HG03439 (cell line): ENCODE data around the gene PRDM2.

ENCODE experiments used
- ATAC-seq: cut with Tn5 transposase; IDR thresholded peaks from one replicate; pipeline ENCODE4 v1.9.1; 2021; ENCODE audit warnings: mild to moderate bottlenecking, moderate library complexity; ENCODE audit not compliant: unreplicated experiment

The PRDM2 gene

DNA sequence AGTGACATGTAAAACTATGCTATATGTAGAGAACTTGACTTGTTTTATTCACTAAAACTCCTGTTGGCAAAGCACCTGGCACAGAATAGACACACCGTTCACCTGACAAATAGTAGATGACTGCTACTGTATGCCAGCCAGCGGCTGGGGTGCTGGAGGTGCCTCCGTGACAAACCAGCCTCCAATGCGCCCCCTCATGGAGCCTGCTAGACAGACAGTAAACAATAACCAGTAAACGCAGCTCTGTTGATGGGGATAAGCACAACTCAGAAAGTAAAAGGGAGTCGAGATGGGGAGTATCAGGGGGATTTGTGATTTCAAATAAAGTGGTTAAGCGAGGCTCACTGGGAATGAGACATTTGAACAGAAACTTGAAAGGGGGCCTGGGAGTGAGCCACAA, 107.2 kb downstream of the PRDM2 start:
- ATAC-seq: no peak

DNA sequence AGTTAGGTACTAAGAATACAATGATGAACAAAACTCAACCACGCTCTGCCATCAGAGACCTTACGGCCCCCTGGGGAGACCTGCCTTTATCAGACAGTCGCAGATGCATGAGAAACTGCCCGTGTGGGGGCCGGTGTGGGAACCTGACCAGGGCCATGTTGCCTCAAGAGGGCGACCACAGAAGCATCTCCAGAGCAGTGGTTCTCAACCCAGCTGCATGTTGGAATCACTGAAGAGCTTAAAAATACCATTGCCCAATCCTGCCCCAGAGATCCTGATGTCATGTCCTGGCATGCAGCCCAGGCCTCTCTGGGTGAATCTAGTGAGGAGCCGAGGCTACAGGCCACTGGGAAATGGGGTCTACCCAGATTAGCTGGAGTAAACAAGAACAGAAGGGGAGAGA, 108.7 kb downstream of the PRDM2 start:
- no peak for ATAC-seq

DNA sequence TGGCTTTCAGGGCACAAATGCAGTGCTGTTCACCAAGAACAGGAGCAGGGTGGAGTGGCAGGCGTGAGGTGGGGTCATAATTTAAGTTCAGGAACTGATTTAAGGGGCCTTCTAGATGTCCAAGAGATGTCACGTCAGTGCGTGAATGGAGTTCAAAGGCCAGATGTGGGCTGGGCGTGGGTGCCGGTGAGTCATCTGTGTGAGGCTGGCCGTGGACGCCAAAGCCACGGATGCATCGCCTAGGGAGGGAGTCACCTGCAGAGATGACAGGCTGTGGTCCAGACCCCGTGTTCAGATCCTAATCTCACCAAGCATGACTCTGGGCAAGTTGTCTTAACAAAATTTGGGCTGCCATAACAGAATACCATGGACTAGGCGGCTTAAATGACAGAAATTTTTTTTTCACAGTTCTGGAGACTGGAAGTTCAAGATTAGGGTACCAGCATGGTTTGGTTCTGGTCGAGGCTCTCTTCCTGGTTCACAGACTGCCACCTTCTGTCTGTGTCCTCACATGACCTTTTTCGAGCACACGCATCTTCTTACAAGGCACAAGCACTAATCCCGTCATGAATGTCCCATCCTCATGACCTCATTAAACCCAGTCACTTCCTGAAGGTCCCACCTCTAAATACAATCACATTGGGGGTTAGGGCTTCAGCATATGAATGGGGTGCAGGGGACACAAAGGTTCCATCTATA, 109.6 kb downstream of the PRDM2 start:
- ATAC-seq: no peak

DNA sequence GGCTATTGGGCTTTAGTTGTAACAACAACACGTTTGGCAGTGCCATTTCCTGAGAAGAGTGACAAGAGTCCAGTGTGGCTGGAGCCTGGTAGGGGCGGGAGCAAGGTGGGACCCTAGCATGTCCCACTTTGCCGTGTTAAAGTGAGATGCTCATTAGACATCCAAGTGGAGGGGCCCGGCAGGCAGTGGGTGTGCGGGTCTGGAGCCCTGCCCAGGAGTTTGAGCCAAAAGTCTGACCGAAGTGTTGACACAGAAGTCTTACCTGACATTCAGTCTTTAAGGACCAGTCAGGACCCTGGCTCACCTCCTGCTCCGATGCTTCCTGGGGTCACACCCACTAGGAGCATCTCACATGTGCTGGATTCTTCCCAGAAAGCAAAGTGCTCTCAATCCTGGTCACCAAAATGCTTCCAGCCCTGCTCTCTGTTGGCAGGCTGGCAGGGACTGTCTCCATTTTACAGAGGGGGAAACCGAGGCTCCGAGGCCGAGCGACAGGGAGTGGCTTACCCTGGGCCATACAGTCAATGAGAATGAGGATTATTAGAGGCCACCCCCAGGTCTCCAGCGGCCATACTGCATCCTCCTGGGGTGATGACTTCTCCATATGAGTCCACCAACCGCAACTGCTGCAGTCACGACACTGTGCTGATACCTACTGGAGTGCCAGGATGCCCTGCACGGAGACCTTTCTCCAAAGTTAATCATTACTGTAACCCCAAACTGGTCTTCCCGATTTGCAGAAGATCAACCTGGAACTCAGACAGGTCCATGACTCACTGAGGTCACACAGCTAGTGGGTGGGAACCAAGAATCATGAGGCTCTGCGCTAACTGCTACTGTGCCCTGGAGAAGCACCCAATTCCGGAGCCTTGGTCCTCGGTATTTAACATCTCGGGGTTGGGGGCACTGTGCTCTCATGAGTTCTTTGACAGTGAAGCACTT, 112.7 kb downstream of the PRDM2 start:
- no peak for ATAC-seq

DNA sequence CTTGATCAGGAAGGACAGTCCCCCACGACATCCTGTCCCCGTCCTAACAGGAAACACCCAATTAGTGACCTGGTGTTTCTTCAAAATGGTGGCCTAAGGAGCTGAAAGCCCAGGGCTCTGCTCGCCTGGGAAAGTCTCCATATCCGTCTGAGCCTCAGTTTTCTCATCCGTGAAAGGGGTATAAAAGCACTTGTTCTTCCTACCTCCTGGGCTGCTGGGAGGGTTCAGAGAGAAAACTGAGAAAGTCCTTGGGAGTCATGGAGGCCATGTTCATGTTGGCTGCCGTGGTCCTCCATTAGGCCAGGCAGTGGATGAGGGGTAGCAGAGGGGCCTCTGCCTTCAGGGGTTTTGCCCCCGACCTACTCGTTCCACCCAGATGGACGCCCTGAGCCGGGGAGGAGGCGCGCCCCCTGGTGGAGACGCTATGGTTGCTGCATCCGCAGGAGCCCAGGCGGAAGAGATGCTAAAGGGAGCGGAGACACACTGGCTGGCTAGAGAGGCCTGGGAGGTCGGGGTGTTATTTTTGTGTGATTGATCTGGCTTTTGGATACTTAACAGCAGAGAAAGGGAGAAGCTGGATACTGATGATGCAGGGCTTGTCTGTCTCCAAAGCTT, 113.5 kb downstream of the PRDM2 start:
- no peak for ATAC-seq

DNA sequence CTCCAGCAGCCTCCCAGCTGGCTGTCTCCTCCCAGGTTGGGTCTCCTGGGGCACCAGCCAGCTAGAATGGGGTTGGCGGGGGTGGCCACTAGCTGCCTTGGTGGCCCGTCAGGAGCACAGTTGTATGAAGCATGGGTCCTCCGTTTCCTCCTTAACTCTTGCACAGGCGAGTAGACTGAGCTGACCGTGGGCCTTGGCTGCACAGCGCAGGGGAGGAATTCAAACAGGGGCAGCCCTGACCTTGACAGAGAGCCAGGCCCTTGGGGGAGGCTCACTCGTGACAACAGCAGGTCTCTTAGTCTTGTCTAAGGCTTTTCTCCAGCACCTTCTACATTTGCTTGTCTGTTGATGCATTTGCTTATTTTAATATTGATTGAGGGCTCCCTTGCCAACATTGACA, 114.1 kb downstream of the PRDM2 start:
- ATAC-seq: no peak

GRCh38 chr1:13816016-13816760, 116.2 kb downstream of the PRDM2 start:
- ATAC-seq: no peak

GRCh38 chr1:13817906-13818305, 117.9 kb downstream of the PRDM2 start:
- ATAC-seq: no peak

DNA sequence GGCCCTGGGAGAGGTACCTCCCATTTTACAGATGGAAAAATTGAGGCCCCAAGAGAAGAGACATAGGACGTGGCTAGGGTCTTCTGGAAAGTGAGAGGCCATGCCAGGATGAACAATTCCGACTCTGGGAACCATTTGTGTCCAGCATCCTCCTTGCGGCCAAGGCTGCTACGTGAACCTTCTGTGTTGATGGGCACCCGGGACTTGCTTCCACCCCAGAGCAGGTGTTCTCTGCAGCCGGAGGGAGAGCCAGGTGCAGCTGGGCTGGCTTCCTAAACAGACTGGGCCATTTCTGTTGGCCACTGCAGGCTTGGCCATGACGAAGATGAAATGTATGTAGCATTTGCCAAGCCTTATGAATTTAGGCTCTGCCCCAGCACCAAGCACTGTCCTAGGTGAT, 118.9 kb downstream of the PRDM2 start:
- no peak for ATAC-seq

- ATAC-seq: no peak
Measured at GRCh38 chr1:13819642-13820041, 119.7 kb downstream of the PRDM2 start.

GRCh38 chr1:13820055-13820454, 120.1 kb downstream of the PRDM2 start:
- no peak for ATAC-seq

GRCh38 chr1:13820456-13820855, 120.5 kb downstream of the PRDM2 start:
- ATAC-seq: no peak

- no peak for ATAC-seq
Measured at GRCh38 chr1:13823126-13823880, 123.3 kb downstream of the PRDM2 start.

GRCh38 chr1:13823936-13824335, 123.9 kb downstream of the PRDM2 start:
- ATAC-seq: no peak

- ATAC-seq: no peak
Measured at GRCh38 chr1:13824626-13825025, 124.6 kb downstream of the PRDM2 start.

DNA sequence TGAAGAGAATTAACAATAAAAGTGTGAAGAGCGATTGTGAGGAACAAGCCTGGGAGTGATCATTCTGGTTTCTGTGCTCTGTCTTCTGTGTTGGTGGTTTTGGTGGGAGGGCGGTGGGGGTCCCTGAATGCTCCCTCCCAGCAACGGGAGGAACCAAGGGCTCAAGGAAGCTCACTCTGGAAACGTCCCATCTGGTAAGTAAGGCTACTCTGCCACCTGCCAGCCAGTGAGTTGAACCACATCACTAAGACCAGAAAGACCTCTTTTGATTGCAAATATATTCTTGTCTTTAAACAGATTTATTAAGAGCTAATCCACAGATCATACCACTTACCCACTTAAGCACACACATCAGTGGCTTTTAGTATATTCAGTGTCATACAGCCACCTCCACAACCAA, 125.0 kb downstream of the PRDM2 start:
- no peak for ATAC-seq

DNA sequence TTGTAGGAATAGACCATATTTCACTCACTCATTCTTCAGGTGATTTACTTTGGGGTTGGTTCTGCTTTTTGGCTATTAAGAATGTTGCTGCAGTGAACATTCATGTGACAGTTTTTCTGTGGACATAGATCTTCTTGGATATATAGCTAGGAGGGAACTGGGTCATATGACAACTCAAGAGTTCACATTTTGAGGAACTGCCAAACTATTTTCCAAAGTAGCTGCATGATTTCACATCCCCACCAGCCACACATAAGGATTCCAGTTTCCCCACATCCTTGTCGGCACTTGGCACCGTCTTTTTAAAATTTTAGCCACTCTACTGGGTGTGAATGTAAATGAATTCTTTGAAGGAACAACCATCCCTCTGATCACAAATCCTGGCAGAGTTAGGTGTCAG, 126.0 kb downstream of the PRDM2 start:
- ATAC-seq: no peak

DNA sequence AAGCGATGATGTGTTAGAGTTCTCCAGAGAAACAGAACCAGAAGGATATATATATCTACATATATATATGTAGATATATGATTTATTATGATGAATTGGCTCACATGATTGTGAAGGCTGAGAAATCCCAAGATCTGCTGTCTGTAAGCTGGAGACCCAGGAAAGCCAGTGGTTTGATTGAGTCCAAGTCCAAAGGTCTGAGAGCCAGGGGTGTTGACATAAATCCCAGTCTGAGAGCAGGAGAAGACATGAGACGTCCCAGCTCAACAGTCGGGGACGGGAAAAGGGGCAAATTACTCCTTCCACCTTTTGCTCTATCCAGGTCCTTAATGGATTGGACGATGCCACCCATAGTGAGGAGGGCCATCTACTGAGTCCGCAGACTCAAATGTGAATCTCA, 126.6 kb downstream of the PRDM2 start:
- no peak for ATAC-seq

DNA sequence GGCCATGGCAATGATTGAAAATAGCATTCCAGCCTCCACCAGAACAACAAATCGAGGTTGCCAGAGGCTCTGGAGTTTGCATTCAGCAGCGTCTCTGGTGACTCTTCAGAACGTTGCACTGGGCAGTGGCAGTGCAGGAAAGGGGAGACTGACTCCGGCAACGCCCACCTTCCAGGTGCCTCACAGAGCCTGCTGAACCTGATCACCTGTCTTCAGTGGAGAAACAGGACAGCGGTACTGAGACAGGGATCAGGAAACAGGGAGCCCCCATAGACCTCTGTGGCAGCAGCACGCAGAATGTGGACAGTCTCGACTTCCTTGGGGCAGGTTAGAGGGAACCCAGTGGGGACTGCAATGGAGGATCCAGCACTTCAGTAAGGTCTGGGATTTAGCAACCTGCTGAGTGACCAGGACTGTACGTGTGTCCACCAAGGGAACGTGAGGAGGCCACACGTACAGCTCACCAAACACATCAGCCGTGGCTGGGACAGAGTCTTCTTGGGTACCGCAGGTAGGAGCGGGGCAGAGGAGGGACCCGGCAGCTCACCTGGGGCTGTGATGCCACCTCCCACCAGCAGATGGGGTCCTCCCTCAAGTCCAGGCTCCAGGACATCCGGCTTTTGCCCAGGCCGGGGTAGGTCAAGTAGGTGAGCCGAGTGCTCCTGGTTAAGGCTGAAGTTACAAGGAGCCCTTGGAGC, 128.6 kb downstream of the PRDM2 start:
- ATAC-seq: no peak
